Stimulated activated CD8-positive, alpha-beta memory T cell treated with anti-CD3 and anti-CD28 coated beads, Interleukin-7, amount 100 ng/mL, for 4 hours (primary cell): Measurements from ENCODE around the gene OARD1.
A peak's percentile ranks its signal among the peaks of the same experiment; 100 is the strongest.
"Not testable (repeated sequence)": the region's sequence is repeated elsewhere in the genome, so short reads cannot be mapped to it uniquely, and the experiment has no call there.

ENCODE experiments used
- DNase-seq, 2 donors: peaks; one replicate each; pipeline ENCODE4 v3.0.0-alpha.2; 2020; ENCODE audit warnings: low read depth in 2 of 2

Gene OARD1

GRCh38 chr6:41071923-41072835 lies at the start of gene OARD1:
OARD1 (minus strand) TSS chr6:41072356; CDS start chr6:41071634, 722 bp downstream.
- DNase-seq, result peak; percentile 99 to 100

- DNase-seq, result no peak
Measured at GRCh38 chr6:41120058-41120457, 47.9 kb upstream of the OARD1 start.

- DNase-seq, result no peak
Measured at GRCh38 chr6:41119508-41119907, 47.4 kb upstream of the OARD1 start.

- not testable (repeated sequence) for DNase-seq
Measured at GRCh38 chr6:41115027-41115426, 42.9 kb upstream of the OARD1 start.

- no peak for DNase-seq
Measured at GRCh38 chr6:41111017-41111416, 38.9 kb upstream of the OARD1 start.

GRCh38 chr6:41103847-41104246 lies 31.7 kb upstream of the OARD1 start:
- DNase-seq, result no peak

- no peak for DNase-seq
Measured at GRCh38 chr6:41100871-41101287, 28.7 kb upstream of the OARD1 start.

- no peak for DNase-seq
Measured at GRCh38 chr6:41098366-41098765, 26.2 kb upstream of the OARD1 start.

GRCh38 chr6:41097467-41098090 lies 25.4 kb upstream of the OARD1 start:
- no peak for DNase-seq

- no peak for DNase-seq
Measured at GRCh38 chr6:41093729-41094128, 21.6 kb upstream of the OARD1 start.

GRCh38 chr6:41092421-41093140 lies 20.4 kb upstream of the OARD1 start:
- no peak for DNase-seq

- DNase-seq, result no peak
Measured at GRCh38 chr6:41090841-41091761, 18.9 kb upstream of the OARD1 start.

GRCh38 chr6:41088451-41088850 lies 16.3 kb upstream of the OARD1 start:
- no peak for DNase-seq

GRCh38 chr6:41085182-41085581 lies 13.0 kb upstream of the OARD1 start:
- no peak for DNase-seq

GRCh38 chr6:41083072-41083471 lies 10.9 kb upstream of the OARD1 start:
- no peak for DNase-seq

- DNase-seq, result no peak
Measured at GRCh38 chr6:41080621-41081020, 8.5 kb upstream of the OARD1 start.

GRCh38 chr6:41079080-41079479 lies 6.9 kb upstream of the OARD1 start:
- no peak for DNase-seq

GRCh38 chr6:41078101-41078500 lies 5.9 kb upstream of the OARD1 start:
- no peak for DNase-seq

- no peak for DNase-seq
Measured at GRCh38 chr6:41077536-41077935, 5.4 kb upstream of the OARD1 start.

- DNase-seq, result no peak
Measured at GRCh38 chr6:41075651-41076626, 3.8 kb upstream of the OARD1 start.
